ENCODE results near the gene AGAP3. TPM values are rescaled to one million over a fixed set of nuclear protein-coding genes. Genes with fewer than 3 reads are reported as not detected.
A peak's percentile ranks its signal among the peaks of the same experiment; 100 is the strongest.

Gene AGAP3
- total RNA-seq, 4 donors from 2014 or later, result 34.6 to 53.0 (median 47.9) TPM

GRCh38 chr7:151152643-151153513 is 66.6 kb downstream of the AGAP3 start:
- ATAC-seq (ENCODE audit: low FRiP score) (no peak), DNase-seq (ENCODE audit: low spot score) (no peak)
- no peak for TF ChIP-seq CTCF (IDR thresholded peaks at IDR 0.05)

GRCh38 chr7:151157645-151158329 is 71.5 kb downstream of the AGAP3 start:
- no peak for TF ChIP-seq CTCF (IDR thresholded peaks at IDR 0.05)
- no peak for ATAC-seq (ENCODE audit: low FRiP score)
- no peak for DNase-seq (ENCODE audit: low spot score)

- ATAC-seq (ENCODE audit: low FRiP score) (no peak), DNase-seq (ENCODE audit: low spot score) (no peak)
- no peak for TF ChIP-seq CTCF (IDR thresholded peaks at IDR 0.05)
Measured at GRCh38 chr7:151161757-151162156, 75.5 kb downstream of the AGAP3 start.

- DNase-seq (ENCODE audit: low spot score) (no peak), ATAC-seq (ENCODE audit: low FRiP score) (no peak)
- TF ChIP-seq CTCF (IDR thresholded peaks at IDR 0.05), result no peak
Measured at GRCh38 chr7:151166629-151167196, 80.4 kb downstream of the AGAP3 start.

GRCh38 chr7:151167197-151167961 is 81.1 kb downstream of the AGAP3 start, which contains the start of gene GBX1:
Gene GBX1, minus strand, starts transcription at chr7:151167694. Its CDS starts 146 bp downstream, at chr7:151167548.
- no peak for TF ChIP-seq CTCF (IDR thresholded peaks at IDR 0.05)
- ATAC-seq (ENCODE audit: low FRiP score) (peak; percentile 58), DNase-seq (ENCODE audit: low spot score) (no peak)

- TF ChIP-seq CTCF (IDR thresholded peaks at IDR 0.05), result no peak
- DNase-seq (ENCODE audit: low spot score), result no peak
- no peak for ATAC-seq (ENCODE audit: low FRiP score)
Measured at GRCh38 chr7:151168003-151168786, 81.9 kb downstream of the AGAP3 start.

Measured in omental fat pad (tissue), 4 donors.